ENCODE data around the gene PRKCA.

GRCh38 chr17:66459811-66460270, 157.4 kb downstream of the PRKCA start:
- TF ChIP-seq, protein P1, sequence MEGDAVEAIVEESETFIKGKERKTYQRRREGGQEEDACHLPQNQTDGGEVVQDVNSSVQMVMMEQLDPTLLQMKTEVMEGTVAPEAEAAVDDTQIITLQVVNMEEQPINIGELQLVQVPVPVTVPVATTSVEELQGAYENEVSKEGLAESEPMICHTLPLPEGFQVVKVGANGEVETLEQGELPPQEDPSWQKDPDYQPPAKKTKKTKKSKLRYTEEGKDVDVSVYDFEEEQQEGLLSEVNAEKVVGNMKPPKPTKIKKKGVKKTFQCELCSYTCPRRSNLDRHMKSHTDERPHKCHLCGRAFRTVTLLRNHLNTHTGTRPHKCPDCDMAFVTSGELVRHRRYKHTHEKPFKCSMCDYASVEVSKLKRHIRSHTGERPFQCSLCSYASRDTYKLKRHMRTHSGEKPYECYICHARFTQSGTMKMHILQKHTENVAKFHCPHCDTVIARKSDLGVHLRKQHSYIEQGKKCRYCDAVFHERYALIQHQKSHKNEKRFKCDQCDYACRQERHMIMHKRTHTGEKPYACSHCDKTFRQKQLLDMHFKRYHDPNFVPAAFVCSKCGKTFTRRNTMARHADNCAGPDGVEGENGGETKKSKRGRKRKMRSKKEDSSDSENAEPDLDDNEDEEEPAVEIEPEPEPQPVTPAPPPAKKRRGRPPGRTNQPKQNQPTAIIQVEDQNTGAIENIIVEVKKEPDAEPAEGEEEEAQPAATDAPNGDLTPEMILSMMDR (IDR thresholded peaks at IDR 0.05; ENCODE audit: low read depth, low read length, poor library complexity, severe bottlenecking): no peak
- TF ChIP-seq EZH2phosphoT487 (IDR thresholded peaks at IDR 0.05; ENCODE audit: borderline replicate concordance, low read length): no peak

All from DOHH2 (cell line).